WTC11 (cell line): Measurements from ENCODE around the gene SLC29A4.
"Not testable (repeated sequence)": the region's sequence is repeated elsewhere in the genome, so short reads cannot be mapped to it uniquely, and the experiment has no call there.

ENCODE experiments used
- CBFB ChIP-seq: sonication (generic); formaldehyde crosslinking; IDR thresholded peaks from 2 replicates; pipeline ENCODE4 v1.8.1; 2022; ENCODE audit warnings: mild to moderate bottlenecking, low read depth, missing genetic modification reagents
- ELF4 ChIP-seq: sonication (generic); formaldehyde crosslinking; IDR thresholded peaks from 2 replicates; pipeline ENCODE4 v1.8.1; 2022; ENCODE audit warnings: low read depth, mild to moderate bottlenecking, moderate library complexity, missing genetic modification reagents
- MAX ChIP-seq: sonication (generic); formaldehyde crosslinking; IDR thresholded peaks from 2 replicates; pipeline ENCODE4 v1.8.0; 2022; ENCODE audit warnings: mild to moderate bottlenecking, missing genetic modification reagents
- MXD4 ChIP-seq: fragments of 250-450 bp; sonication (Bioruptor Pico); IDR thresholded peaks from 2 replicates; pipeline ENCODE4 v1.8.0; 2021; ENCODE audit warnings: mild to moderate bottlenecking, moderate library complexity, borderline replicate concordance
- SMAD4 ChIP-seq: sonication (generic); formaldehyde crosslinking; IDR thresholded peaks from 2 replicates; pipeline ENCODE4 v1.8.0; 2022; ENCODE audit warnings: mild to moderate bottlenecking, missing genetic modification reagents
- SP1 ChIP-seq: sonication (generic); formaldehyde crosslinking; conservative IDR thresholded peaks from 2 replicates; pipeline ENCODE4 v1.8.1; 2022; ENCODE audit warnings: missing genetic modification reagents
- TF ChIP-seq, protein P1 (sequence below): sonication (generic); formaldehyde crosslinking; conservative IDR thresholded peaks from 2 replicates; pipeline ENCODE4 v1.8.1; 2023; ENCODE audit warnings: mild to moderate bottlenecking, low read depth, missing genetic modification reagents, moderate library complexity
- TF ChIP-seq, protein P2 (sequence below): fragments of 200-600 bp; IDR thresholded peaks from 2 replicates; pipeline ENCODE4 v1.8.0; 2022; ENCODE audit warnings: antibody characterized with exemption

DNA sequence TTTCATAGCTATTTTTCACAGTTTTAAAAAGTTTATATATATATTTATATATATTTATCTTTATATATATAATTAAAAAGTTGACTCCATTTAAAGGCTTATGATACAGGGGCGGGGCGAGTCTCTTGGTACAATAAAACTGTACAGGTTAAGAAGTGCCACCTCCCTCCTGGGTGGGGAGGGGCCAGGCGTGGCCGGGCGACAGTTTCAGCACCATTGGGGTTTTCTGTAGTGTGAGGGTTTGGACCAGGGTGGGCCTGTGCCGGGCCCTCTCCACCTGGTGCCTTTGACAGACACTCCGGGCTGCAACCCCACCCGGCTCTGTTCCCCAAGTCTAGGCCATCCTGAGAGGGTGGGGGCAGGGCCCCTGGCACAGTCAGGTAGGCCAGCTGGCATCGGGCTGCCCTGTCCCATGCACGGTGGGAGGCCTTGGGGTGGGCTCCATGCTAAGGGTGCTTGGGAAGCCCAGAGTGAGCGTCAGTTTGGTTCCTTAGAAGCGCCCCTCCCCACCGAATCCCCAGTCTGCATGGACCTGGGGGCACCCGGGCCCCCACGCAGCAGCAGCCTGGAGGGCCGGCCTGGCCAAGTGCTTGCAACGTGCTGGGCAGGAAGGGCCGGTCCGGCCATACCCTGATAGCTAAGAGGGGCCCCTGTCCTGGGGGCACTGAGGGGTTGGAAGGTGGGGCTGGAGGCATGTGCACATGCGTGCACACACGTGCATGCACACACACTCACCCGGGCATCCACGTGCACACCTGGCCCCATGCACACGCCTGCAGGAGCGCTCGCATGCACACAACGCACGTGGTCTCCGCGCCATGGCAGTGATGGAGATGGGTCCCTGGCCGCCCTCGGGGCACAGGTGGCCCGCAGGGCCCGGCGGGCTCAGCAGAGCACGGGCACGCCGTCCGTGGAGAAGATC lies 24.7 kb downstream of the SLC29A4 start:
- TF ChIP-seq, protein P1, sequence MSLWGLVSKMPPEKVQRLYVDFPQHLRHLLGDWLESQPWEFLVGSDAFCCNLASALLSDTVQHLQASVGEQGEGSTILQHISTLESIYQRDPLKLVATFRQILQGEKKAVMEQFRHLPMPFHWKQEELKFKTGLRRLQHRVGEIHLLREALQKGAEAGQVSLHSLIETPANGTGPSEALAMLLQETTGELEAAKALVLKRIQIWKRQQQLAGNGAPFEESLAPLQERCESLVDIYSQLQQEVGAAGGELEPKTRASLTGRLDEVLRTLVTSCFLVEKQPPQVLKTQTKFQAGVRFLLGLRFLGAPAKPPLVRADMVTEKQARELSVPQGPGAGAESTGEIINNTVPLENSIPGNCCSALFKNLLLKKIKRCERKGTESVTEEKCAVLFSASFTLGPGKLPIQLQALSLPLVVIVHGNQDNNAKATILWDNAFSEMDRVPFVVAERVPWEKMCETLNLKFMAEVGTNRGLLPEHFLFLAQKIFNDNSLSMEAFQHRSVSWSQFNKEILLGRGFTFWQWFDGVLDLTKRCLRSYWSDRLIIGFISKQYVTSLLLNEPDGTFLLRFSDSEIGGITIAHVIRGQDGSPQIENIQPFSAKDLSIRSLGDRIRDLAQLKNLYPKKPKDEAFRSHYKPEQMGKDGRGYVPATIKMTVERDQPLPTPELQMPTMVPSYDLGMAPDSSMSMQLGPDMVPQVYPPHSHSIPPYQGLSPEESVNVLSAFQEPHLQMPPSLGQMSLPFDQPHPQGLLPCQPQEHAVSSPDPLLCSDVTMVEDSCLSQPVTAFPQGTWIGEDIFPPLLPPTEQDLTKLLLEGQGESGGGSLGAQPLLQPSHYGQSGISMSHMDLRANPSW (CRISPR knock-in tag): not testable (repeated sequence)
- not testable (repeated sequence) for TF ChIP-seq MAX, SP1, SMAD4, CBFB, MXD4, ELF4 (CRISPR knock-in tag)
- TF ChIP-seq, protein P2, sequence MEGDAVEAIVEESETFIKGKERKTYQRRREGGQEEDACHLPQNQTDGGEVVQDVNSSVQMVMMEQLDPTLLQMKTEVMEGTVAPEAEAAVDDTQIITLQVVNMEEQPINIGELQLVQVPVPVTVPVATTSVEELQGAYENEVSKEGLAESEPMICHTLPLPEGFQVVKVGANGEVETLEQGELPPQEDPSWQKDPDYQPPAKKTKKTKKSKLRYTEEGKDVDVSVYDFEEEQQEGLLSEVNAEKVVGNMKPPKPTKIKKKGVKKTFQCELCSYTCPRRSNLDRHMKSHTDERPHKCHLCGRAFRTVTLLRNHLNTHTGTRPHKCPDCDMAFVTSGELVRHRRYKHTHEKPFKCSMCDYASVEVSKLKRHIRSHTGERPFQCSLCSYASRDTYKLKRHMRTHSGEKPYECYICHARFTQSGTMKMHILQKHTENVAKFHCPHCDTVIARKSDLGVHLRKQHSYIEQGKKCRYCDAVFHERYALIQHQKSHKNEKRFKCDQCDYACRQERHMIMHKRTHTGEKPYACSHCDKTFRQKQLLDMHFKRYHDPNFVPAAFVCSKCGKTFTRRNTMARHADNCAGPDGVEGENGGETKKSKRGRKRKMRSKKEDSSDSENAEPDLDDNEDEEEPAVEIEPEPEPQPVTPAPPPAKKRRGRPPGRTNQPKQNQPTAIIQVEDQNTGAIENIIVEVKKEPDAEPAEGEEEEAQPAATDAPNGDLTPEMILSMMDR: not testable (repeated sequence)
